Effector memory CD4-positive, alpha-beta T cell (primary cell): Measurements from ENCODE around the gene HNF1B.
"Not testable (repeated sequence)": the region's sequence is repeated elsewhere in the genome, so short reads cannot be mapped to it uniquely, and the experiment has no call there.

ENCODE experiments used
- DNase-seq, 3 donors: peaks; one replicate each; pipeline ENCODE4 v3.0.0-alpha.2; 2020
- H3K27ac ChIP-seq: 2 replicates; pipeline ENCODE4 v1.7.0; 2013; ENCODE audit warnings: mild to moderate bottlenecking, low read length, moderate library complexity; ENCODE audit not compliant: insufficient read depth, poor library complexity, severe bottlenecking
- H3K27me3 ChIP-seq: replicated peaks from 2 replicates; pipeline ENCODE4 v1.7.0; 2013; ENCODE audit warnings: mild to moderate bottlenecking, low read length; ENCODE audit not compliant: insufficient read depth, control insufficient read depth, poor library complexity, severe bottlenecking
- H3K36me3 ChIP-seq: 2 replicates; pipeline ENCODE4 v1.7.0; 2013; ENCODE audit warnings: mild to moderate bottlenecking, low read length, moderate library complexity; ENCODE audit not compliant: control insufficient read depth, insufficient read depth
- H3K4me1 ChIP-seq: 2 replicates; pipeline ENCODE4 v1.7.0; 2013; ENCODE audit warnings: low read length, mild to moderate bottlenecking; ENCODE audit not compliant: control insufficient read depth, insufficient read depth, poor library complexity, severe bottlenecking
- H3K4me3 ChIP-seq: 2 replicates; pipeline ENCODE4 v1.7.0; 2013; ENCODE audit warnings: low read length, low read depth, mild to moderate bottlenecking; ENCODE audit not compliant: insufficient read depth, poor library complexity, severe bottlenecking
- H3K9me3 ChIP-seq: 2 replicates; pipeline ENCODE4 v1.7.0; 2013; ENCODE audit warnings: mild to moderate bottlenecking, low read length, moderate library complexity; ENCODE audit not compliant: control insufficient read depth

HNF1B gene

GRCh38 chr17:37782460-37782859 is 37.6 kb upstream of the HNF1B start:
- not testable (repeated sequence) for DNase-seq, H3K4me3 ChIP-seq, H3K27ac ChIP-seq, H3K4me1 ChIP-seq, H3K36me3 ChIP-seq, H3K27me3 ChIP-seq, H3K9me3 ChIP-seq

- Histone ChIP-seq H3K27ac (no peak overlapping the region), H3K27me3 (no peaks in the 10 kb centered on the region), H3K9me3 (no peaks in the 10 kb centered on the region), H3K36me3 (no peaks in the 10 kb centered on the region), H3K4me3 (no peak overlapping the region), H3K4me1 (no peaks in the 10 kb centered on the region)
- DNase-seq: no peak
Measured at GRCh38 chr17:37781451-37781850, 36.6 kb upstream of the HNF1B start.

DNA sequence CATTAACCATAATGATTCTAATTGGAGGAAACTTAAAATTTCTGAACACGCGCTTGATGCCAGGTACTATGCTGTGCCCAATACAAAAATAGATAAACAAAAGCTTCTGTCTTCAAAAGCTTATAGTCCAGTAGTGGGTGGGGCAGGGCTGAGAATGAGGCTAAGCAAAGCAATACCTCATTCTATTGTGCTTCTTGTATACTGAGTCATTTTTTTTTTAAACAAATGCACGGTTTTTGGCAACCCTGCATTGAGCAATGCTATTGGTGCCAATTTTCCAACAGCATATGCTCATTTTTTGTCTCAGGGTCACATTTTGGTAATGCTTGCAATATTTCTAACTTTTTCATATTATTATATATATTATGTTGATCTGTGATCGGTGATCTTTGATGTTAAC is 34.7 kb upstream of the HNF1B start:
- no peaks in the 10 kb centered on the region for H3K27me3 ChIP-seq
- DNase-seq: no peak
- H3K27ac ChIP-seq: no peak overlapping the region

DNA sequence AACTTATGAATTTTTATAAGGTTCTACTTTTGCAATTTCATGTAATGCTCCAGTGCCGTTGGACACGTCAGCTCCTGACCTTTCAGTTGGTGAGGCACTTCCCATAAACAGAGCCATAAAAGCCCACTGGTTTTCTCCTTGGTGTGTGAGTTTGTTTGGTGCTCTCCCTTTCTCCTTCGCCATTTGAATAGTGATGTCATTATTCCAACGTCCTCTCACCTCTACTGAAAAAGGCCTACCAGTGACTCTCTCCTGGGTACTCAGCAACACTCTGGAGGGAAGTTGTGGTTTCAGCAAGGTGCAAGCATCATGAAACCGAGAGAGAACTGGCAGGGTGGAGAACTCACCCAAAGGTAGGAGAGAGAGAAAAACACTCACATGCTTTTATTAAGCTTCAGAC is 29.6 kb upstream of the HNF1B start:
- Histone ChIP-seq H3K4me1 (peaks cover 4% of the 10 kb centered on the region), H3K9me3 (no peaks in the 10 kb centered on the region), H3K27ac (no peak overlapping the region), H3K4me3 (no peak overlapping the region), H3K27me3 (no peaks in the 10 kb centered on the region), H3K36me3 (no peaks in the 10 kb centered on the region)
- DNase-seq: no peak

More for the DNA sequence above, 34.7 kb upstream of the HNF1B start:
- H3K36me3 ChIP-seq: no peaks in the 10 kb centered on the region
- no peaks in the 10 kb centered on the region for H3K9me3 ChIP-seq
- H3K4me1 ChIP-seq: peaks cover 2% of the 10 kb centered on the region
- no peak overlapping the region for H3K4me3 ChIP-seq

- no peak for DNase-seq
- H3K27me3 ChIP-seq: no peaks in the 10 kb centered on the region
Measured at GRCh38 chr17:37772982-37773381, 28.1 kb upstream of the HNF1B start.

GRCh38 chr17:37770631-37771518 is 26.0 kb upstream of the HNF1B start:
- Histone ChIP-seq H3K27ac (no peak overlapping the region), H3K36me3 (no peaks in the 10 kb centered on the region), H3K9me3 (no peaks in the 10 kb centered on the region), H3K27me3 (no peaks in the 10 kb centered on the region), H3K4me3 (no peak overlapping the region), H3K4me1 (peaks cover 4% of the 10 kb centered on the region)
- no peak for DNase-seq

More at GRCh38 chr17:37772982-37773381, 28.1 kb upstream of the HNF1B start:
- Histone ChIP-seq H3K4me3 (no peak overlapping the region), H3K9me3 (no peaks in the 10 kb centered on the region), H3K27ac (no peak overlapping the region), H3K4me1 (peaks cover 4% of the 10 kb centered on the region), H3K36me3 (no peaks in the 10 kb centered on the region)

GRCh38 chr17:37769050-37769449 is 24.2 kb upstream of the HNF1B start:
- Histone ChIP-seq H3K27me3 (no peaks in the 10 kb centered on the region), H3K4me3 (no peak overlapping the region), H3K9me3 (no peaks in the 10 kb centered on the region), H3K27ac (no peak overlapping the region), H3K36me3 (no peaks in the 10 kb centered on the region), H3K4me1 (no peaks in the 10 kb centered on the region)
- DNase-seq: no peak

DNA sequence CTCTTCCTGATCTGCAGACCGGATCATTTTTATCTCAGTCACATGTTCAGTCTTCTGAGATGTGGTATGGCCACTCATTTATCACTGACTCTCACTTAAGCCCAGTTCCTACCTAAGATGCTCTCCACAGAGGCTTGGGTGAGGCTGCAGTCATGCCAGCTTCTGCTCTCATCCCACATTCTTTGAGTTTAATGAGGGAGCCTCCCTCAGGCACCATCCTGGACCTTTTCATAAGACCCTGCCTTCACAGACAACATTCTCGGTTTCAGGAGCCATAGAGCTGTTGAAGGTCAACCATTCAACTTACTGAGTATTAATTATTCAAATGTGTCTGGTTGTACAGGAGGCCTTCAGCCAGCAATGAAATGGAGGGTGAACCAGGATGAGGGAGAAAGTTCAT is 23.6 kb upstream of the HNF1B start:
- Histone ChIP-seq H3K27ac (no peak overlapping the region), H3K36me3 (no peaks in the 10 kb centered on the region), H3K27me3 (no peaks in the 10 kb centered on the region), H3K4me3 (no peak overlapping the region), H3K9me3 (no peaks in the 10 kb centered on the region), H3K4me1 (no peaks in the 10 kb centered on the region)
- DNase-seq: no peak

- Histone ChIP-seq H3K4me3 (no peak overlapping the region), H3K9me3 (no peaks in the 10 kb centered on the region), H3K4me1 (no peaks in the 10 kb centered on the region), H3K27me3 (peaks cover 2% of the 10 kb centered on the region), H3K36me3 (no peaks in the 10 kb centered on the region), H3K27ac (no peak overlapping the region)
- no peak for DNase-seq
Measured at GRCh38 chr17:37766971-37767370, 22.1 kb upstream of the HNF1B start.

DNA sequence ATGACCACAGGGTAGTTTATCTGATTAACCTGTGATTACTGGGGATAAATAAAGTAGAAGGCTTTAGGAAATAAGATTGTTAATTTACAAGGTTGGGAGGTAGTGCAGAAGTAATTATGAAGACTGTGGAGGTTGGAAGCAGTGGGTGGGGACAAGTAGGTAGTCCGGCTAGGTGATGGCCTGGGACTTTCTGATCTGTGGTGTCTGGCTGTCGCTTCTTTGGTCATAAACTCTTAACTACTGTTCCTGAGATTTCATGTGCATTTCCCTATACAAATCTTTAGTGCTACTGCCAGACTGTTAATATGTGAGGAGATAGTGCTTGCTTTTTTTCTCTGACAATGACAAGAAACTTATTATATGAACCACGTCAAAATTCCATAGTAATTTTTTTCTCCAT is 19.5 kb upstream of the HNF1B start:
- H3K27me3 ChIP-seq: peaks cover 4% of the 10 kb centered on the region
- H3K4me1 ChIP-seq: no peaks in the 10 kb centered on the region
- no peaks in the 10 kb centered on the region for H3K36me3 ChIP-seq
- no peak overlapping the region for H3K27ac ChIP-seq
- DNase-seq: no peak
- no peak overlapping the region for H3K4me3 ChIP-seq
- H3K9me3 ChIP-seq: no peaks in the 10 kb centered on the region
